ENCODE data around the gene RPS6KC1.
"Not testable (repeated sequence)": the region's sequence is repeated elsewhere in the genome, so short reads cannot be mapped to it uniquely, and the experiment has no call there.

RPS6KC1 gene, protein sequence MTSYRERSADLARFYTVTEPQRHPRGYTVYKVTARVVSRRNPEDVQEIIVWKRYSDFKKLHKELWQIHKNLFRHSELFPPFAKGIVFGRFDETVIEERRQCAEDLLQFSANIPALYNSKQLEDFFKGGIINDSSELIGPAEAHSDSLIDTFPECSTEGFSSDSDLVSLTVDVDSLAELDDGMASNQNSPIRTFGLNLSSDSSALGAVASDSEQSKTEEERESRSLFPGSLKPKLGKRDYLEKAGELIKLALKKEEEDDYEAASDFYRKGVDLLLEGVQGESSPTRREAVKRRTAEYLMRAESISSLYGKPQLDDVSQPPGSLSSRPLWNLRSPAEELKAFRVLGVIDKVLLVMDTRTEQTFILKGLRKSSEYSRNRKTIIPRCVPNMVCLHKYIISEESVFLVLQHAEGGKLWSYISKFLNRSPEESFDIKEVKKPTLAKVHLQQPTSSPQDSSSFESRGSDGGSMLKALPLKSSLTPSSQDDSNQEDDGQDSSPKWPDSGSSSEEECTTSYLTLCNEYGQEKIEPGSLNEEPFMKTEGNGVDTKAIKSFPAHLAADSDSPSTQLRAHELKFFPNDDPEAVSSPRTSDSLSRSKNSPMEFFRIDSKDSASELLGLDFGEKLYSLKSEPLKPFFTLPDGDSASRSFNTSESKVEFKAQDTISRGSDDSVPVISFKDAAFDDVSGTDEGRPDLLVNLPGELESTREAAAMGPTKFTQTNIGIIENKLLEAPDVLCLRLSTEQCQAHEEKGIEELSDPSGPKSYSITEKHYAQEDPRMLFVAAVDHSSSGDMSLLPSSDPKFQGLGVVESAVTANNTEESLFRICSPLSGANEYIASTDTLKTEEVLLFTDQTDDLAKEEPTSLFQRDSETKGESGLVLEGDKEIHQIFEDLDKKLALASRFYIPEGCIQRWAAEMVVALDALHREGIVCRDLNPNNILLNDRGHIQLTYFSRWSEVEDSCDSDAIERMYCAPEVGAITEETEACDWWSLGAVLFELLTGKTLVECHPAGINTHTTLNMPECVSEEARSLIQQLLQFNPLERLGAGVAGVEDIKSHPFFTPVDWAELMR

GRCh38 chr1:213051127-213051880, at the start of gene RPS6KC1:
RPS6KC1 (plus strand) TSS chr1:213051241; CDS start chr1:213051405, 164 bp downstream.
- DNase-seq, result peak; percentile 47

DNA sequence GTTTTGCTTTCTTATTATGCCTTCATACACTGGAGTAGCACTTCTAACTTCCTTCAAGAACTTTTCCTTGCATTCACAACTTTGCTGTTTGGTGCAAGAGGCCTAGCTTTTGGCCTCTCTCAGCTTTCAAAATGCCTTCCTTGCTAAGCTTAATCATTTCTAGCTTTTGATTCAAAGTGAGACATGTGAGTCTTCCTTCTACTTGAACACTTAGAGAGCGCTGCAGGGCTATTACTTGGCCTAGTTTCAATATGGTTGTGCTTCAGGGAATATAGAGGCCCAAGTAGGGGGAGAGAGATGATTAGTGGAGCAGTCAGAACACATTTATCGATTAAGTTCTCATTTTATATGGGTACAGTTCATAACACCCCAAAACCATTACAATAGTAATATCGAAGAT, 47.8 kb upstream of the RPS6KC1 start:
- no peak for DNase-seq

- peak; percentile 15 for DNase-seq
Observed at GRCh38 chr1:213008564-213008963, 42.5 kb upstream of the RPS6KC1 start.

GRCh38 chr1:213014642-213015041, 36.4 kb upstream of the RPS6KC1 start:
- DNase-seq, result peak; percentile 19

DNA sequence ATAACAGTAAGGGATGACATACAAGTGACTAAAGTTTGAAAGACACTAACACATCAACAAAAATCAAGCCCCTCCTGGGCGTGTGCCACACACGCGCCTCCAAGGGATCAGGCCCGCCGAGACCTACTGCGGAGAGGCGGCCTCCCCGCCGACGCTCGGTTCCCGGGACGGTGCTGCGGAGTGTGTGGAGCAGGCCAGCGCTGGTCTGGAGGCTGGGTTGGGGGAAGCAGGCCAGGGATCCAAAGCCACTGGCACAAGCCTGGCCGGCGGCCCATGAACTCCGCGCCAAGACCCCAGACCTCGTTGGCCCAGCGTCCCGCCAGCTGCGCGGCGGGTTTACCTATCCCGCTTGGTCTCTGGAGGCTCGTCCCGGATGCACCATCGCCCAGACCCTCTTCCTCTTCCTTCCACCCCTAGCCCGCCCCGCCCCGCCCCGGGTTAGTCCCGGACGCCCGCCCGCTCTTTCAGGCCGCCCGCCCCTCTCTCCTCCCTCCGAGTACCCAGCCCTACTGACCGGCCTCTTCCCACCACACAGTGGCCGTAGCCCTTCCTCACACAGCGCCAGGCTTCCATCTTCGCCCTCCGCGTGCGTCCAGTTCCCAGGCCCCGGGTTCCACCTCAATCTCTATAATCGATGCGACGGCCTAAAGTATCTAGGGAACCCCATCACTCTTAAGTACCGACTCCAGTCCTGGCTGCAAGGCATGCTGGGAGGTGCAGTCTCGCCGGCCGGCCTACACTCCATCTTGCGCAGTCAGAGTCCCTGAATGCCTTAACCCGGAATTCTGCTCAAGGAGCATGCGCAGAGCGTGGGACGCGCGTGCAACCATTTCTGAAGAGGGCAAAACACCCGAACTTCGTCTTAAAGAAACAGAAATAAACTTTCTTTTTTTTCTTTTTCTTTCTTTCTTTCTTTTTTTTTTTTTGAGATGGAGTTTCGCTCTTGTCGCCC, 35.7 kb upstream of the RPS6KC1 start, which contains the start of gene ANGEL2:
Gene ANGEL2 (minus strand): TSS at position 769 of the 952 bp plus-strand sequence. CDS start 196 bp downstream, at position 573.
- DNase-seq, result peak; percentile 88

DNA sequence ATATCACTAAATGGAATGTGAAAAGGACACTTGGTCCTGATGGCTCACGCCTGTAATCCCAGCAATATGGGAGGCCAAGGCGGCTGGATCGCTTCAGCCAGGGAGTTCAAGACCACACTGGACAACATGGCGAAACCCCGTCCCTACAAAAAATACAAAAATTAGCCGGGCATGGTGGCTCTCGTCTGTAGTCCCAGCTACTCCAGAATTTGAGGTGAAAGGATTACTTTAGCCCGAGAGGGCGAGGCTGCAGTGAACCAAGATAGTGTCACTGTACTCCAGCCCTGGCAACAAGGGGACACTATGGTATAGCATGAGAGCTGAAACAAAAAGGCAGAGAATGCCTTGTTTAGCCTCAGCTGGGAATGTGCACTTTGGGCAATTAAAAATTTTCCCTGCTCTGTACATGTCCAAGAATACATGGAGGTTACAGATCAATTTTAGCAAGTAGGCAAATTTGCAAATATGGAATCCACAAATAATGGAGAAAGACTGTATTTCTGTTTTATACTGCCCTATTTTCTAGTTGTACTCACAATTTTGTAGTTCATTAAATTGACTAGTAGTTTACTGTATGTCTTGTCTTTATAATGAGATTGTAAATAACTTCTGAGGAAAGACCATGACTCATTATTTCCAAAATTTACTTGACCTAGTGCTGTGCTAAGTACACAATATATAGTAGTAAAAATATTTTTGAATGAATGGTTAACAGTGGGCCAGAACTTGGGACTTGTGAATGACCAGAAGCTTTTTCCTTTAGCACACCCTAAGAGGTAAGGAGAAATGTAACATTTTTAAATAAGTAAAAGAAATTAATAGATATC, 33.4 kb upstream of the RPS6KC1 start:
- DNase-seq, result no peak

- DNase-seq, result no peak
Observed at GRCh38 chr1:213019450-213019849, 31.6 kb upstream of the RPS6KC1 start.

- DNase-seq, result no peak
Observed at GRCh38 chr1:213020016-213020415, 31.0 kb upstream of the RPS6KC1 start.

DNA sequence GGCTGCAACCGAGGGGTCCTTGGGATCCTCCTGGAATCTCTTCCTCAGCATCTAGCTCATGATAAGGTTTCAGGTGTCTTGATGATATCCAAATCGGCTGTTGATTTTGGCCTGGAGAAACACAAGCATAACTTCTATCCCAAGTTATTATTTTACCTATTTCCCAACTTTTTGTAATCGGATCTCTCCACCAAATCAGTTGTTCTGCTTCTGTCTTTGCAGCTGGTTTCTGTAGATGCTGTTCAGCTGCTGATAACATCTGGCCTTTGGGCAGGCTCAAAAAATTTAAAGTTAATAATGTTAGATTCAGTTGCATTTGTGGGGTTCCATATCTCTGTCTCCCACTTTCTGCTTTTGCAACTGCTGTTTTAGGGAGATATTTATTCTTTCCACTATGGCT, 24.0 kb upstream of the RPS6KC1 start:
- not testable (repeated sequence) for DNase-seq

DNA sequence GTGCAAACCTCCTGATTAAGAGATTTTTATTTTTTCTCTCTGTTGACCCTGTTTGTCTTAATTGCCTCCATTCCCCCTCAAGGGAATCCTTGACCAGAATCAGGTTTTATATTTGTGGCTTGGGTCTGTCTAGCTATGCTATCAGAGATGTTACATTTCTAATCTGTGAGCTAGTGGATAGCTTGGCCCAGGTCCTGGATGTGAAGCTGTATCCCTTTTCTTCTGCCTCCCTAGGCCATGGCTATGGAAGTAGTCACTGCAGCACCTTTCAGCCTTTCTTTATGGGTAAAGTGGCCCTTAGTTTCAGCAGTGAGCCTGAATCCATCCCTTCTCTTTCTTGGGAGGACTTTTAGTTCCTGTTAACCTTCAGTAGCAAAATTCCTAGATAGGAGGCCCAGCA, 18.4 kb upstream of the RPS6KC1 start:
- DNase-seq, result no peak

- no peak for DNase-seq
Observed at GRCh38 chr1:213034713-213035112, 16.3 kb upstream of the RPS6KC1 start.

- DNase-seq, result no peak
Observed at GRCh38 chr1:213035573-213035972, 15.5 kb upstream of the RPS6KC1 start.

- no peak for DNase-seq
Observed at GRCh38 chr1:213041443-213041842, 9.6 kb upstream of the RPS6KC1 start.

DNA sequence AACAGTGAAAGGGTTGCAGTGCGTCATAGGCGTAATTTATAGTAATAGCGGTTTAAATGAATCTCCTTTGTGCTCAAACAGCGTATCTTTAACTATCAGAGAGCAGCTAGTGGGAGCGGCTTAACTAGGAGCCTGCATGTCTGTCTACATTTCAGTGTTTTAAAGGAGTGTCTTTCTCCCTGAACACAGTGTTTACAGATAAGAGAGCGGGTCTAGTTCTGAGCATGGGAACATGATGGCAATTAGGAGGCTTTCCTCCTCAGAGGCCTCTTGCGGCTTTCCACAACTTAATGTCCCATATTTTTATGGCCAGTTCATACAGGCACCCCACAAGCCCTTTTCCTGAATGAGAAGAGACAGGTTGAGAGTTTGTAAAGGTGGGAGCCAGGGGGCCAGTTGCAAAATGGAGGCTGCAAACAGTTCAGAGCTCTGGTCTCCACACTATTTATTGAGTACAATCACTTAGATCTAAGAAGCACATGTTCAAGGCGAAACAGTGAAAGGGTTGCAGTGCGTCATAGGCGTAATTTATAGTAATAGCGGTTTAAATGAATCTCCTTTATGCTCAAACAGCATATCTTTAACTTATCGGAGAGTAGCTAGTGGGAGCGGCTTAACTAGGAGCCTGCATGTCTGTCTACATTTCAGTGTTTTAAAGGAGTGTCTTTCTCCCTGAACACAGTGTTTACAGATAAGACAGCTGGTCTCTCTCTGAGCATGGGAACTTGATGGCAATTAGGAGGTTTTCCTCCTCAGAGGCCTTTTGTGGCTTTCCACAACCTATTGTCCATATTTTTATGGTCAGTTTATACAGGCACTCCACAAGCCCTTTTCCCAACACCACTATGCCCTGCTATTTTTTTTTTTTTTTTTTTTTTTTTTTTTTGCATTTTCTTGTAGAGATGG, 5.5 kb upstream of the RPS6KC1 start:
- not testable (repeated sequence) for DNase-seq

DNA sequence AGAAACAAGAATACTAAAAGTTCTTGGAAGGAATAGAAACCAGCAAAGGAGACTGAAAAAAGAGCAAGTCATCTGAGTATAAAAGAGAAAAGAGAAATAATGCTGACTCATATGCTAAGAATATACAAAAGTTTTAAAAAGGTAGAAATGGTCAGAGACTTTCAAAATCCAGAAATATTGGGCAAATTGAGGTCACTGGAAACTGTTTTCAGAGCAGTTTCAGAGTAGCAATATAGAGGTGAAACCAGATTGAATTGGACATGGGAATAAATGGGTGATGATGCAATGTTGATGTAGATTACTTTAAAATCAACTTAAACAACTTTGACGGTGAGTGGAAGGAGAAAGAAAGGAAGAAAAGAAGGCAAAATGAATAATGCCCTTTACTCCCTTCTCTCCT, 1.8 kb upstream of the RPS6KC1 start:
- DNase-seq, result no peak

DNA sequence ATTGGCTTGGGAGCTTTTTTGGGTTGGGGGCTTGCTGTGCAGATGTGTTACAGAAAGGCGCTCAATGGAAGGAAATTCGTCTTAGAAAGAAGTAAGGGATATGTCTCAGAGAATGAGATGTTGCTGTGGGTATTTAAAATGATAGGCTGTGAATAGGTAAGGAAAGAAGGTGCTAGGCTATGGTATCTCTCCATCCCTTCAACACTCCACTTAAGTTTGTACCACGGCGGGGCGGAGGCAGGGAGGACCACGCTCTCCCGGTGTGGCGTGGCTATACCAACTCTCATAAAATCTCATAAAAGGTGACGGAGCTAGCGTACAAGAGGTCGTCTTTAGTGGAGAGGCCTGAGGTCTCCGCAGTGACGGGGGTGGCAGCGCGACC, 305 bp upstream of the RPS6KC1 start:
- no peak for DNase-seq

DNA sequence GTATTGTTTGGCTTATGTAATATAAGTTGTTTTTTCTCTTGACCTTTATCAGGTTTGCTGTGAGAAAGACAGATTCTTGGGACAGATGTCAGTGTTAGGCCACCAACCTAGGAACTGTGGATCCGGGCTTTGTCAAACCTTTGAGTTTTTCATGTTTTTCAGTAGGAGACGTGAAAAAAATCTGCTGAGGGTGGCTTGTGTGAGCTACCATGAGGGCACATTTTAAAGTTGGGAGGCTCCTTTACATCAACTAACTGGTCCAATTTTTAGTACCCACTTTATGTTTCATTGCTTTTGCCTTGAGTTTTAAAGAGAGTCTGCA, 801 bp downstream of the RPS6KC1 start:
- DNase-seq, result no peak

DNA sequence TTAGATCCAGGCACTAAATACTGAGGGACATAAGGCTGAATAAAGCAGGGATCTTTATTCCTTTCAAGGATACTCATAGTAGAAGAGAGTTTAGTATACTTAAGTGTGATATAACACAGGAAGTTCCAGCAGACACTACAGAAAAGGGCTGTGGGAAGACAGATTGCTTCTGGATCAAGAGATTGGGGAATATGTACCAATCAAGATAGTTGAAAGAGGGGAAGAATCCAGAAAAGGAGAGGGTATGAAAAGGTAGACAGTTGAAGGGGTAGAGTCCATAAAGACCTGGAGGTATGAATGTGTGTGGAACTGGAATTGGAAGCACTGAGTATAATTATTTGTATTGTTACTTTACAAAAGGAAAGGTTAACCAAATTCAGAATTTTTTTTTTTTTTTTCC, 2.4 kb downstream of the RPS6KC1 start:
- DNase-seq, result no peak

DNA sequence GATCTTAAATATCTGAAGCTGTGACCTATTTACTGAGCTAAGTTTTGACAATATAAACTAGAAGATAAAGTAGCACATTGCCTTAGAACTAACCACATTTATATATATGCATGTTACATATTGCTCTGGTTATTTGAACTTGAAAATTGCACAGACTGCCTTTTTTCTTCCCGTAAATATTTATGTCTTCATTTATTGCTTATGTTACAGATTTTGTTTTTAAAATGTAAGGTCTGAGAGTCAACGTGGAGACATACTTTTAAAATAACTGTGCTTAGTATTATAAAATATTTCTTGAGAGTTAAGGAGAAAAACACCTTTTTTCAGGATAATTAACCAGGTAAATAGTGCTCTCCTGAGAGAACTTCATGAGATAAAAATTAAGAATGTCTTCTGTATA, 3.1 kb downstream of the RPS6KC1 start:
- DNase-seq, result no peak

All from GF-D8 (cell line).